Breast epithelium (tissue), 4 donors: ENCODE measurements around the gene IRF5. TPM values are rescaled to one million over a fixed set of nuclear protein-coding genes. Genes with fewer than 3 reads are reported as not detected.

Source experiments
- DNase-seq, 2 donors: peaks; one replicate each; pipeline ENCODE4 v3.0.0-alpha.2; 2019; ENCODE audit warnings: low spot score in 2 of 2
- H3K27ac ChIP-seq, 2 donors: fragments of 200-600 bp; sonication (generic) in 1 of 2; one replicate each; pipeline ENCODE4 v1.5.1; 2016 to 2019; ENCODE audit warnings: mild to moderate bottlenecking in 1 of 2
- H3K27me3 ChIP-seq, 2 donors: fragments of 200-600 bp; sonication (generic) in 1 of 2; one replicate each; pipeline versions ENCODE4 v1.5.1 to v1.6.0; 2017 to 2019; ENCODE audit warnings: control low read depth in 1 of 2, mild to moderate bottlenecking in 1 of 2
- H3K36me3 ChIP-seq: fragments of 200-600 bp; one replicate; pipeline ENCODE4 v1.5.1; 2019
- H3K4me1 ChIP-seq, 2 donors: fragments of 200-600 bp; sonication (generic); one replicate each; pipeline ENCODE4 v1.5.1; 2016 to 2019; ENCODE audit warnings: control low read depth in 1 of 2
- H3K4me3 ChIP-seq, 3 donors: fragments of 200-600 bp; sonication (generic); 1 replicate in 2 of 3; 2 replicates in 1 of 3; pipeline ENCODE4 v1.5.1; 2016 to 2019; ENCODE audit warnings: mild to moderate bottlenecking in 3 of 3, moderate library complexity in 2 of 3
- H3K9me3 ChIP-seq, 2 donors: fragments of 200-600 bp; sonication (generic) in 1 of 2; one replicate each; pipeline ENCODE4 v1.5.1; 2016 to 2019; ENCODE audit warnings: control low read depth in 1 of 2
- CTCF ChIP-seq, 3 donors: fragments of 450-650 bp; IDR thresholded peaks; one replicate each; pipeline ENCODE4 v1.5.1; 2016 to 2017; ENCODE audit warnings: antibody characterized with exemption in 3 of 3, mild to moderate bottlenecking in 3 of 3, moderate library complexity in 3 of 3
- POLR2A ChIP-seq: fragments of 450-650 bp; IDR thresholded peaks from one replicate; pipeline ENCODE4 v1.6.1; 2016; ENCODE audit warnings: antibody characterized with exemption, mild to moderate bottlenecking, moderate library complexity
- POLR2AphosphoS5 ChIP-seq, 3 donors: sonication (generic); formaldehyde crosslinking; IDR thresholded peaks; one replicate each; pipeline ENCODE4 v1.6.1; 2017; ENCODE audit warnings: antibody characterized with exemption in 3 of 3
- intact Hi-C: fragments of 100-400 bp; cut with DNase I; formaldehyde crosslinking; loops from one replicate; pipeline ENCODE4 v1.15.1; 2023; ENCODE audit warnings: low total_unique reads
- total RNA-seq, 3 donors: library from RNA; depleted of rRNA; stranded (reverse); fragments of >200 nt; gene quantifications; one replicate each; pipeline ENCODE4 v1.1.0, GENCODE V29; 2016

The IRF5 gene
- total RNA-seq, 3 donors from 2014 or later = 4.6 to 19.4 (median 11.1) TPM

- no peak for TF ChIP-seq POLR2AphosphoS5 (IDR thresholded peaks at IDR 0.05)
- TF ChIP-seq CTCF (IDR thresholded peaks at IDR 0.05) = no peak
- TF ChIP-seq POLR2A = no peak
- no peaks in the 10 kb centered on the region for H3K4me1 ChIP-seq
- intact Hi-C loops = no loop called here
- H3K36me3 ChIP-seq = no peaks in the 10 kb centered on the region
- DNase-seq = peak in 1 of 2 donors; percentile 35
- no peaks in the 10 kb centered on the region for H3K9me3 ChIP-seq
- H3K27me3 ChIP-seq = no peaks in the 10 kb centered on the region
- H3K27ac ChIP-seq = no peak overlapping the region
- no peak overlapping the region for H3K4me3 ChIP-seq
Observed at GRCh38 chr7:128933180-128933891, 4.4 kb upstream of the IRF5 start.

- Histone ChIP-seq H3K4me1 (no peaks in the 10 kb centered on the region), H3K4me3 (no peak overlapping the region), H3K27me3 (no peaks in the 10 kb centered on the region), H3K9me3 (no peaks in the 10 kb centered on the region), H3K36me3 (no peaks in the 10 kb centered on the region), H3K27ac (no peak overlapping the region)
- intact Hi-C loops = no loop called here
- no peak for DNase-seq
- no peak for TF ChIP-seq POLR2A
- no peak for TF ChIP-seq CTCF (IDR thresholded peaks at IDR 0.05)
- no peak for TF ChIP-seq POLR2AphosphoS5 (IDR thresholded peaks at IDR 0.05)
Observed at GRCh38 chr7:128934361-128935341, 3.1 kb upstream of the IRF5 start.

GRCh38 chr7:128935342-128935730 lies 2.4 kb upstream of the IRF5 start:
- no peak overlapping the region for H3K4me3 ChIP-seq
- H3K27me3 ChIP-seq = no peaks in the 10 kb centered on the region
- H3K27ac ChIP-seq = no peak overlapping the region
- H3K9me3 ChIP-seq = no peaks in the 10 kb centered on the region
- no peak for DNase-seq
- TF ChIP-seq CTCF (IDR thresholded peaks at IDR 0.05) = no peak
- no peak for TF ChIP-seq POLR2AphosphoS5 (IDR thresholded peaks at IDR 0.05)
- TF ChIP-seq POLR2A = no peak
- no peaks in the 10 kb centered on the region for H3K4me1 ChIP-seq
- H3K36me3 ChIP-seq = no peaks in the 10 kb centered on the region
- intact Hi-C loops = no loop called here

GRCh38 chr7:128936798-128937197 lies 929 bp upstream of the IRF5 start:
- no peak overlapping the region for H3K4me3 ChIP-seq
- H3K4me1 ChIP-seq = no peaks in the 10 kb centered on the region
- no peaks in the 10 kb centered on the region for H3K9me3 ChIP-seq
- no peaks in the 10 kb centered on the region for H3K27me3 ChIP-seq
- H3K36me3 ChIP-seq = no peaks in the 10 kb centered on the region
- H3K27ac ChIP-seq = no peak overlapping the region
- intact Hi-C loops = no loop called here
- TF ChIP-seq POLR2AphosphoS5 (IDR thresholded peaks at IDR 0.05) = no peak
- TF ChIP-seq POLR2A = no peak
- TF ChIP-seq CTCF (IDR thresholded peaks at IDR 0.05) = no peak
- no peak for DNase-seq

- intact Hi-C loops = no loop called here
- Histone ChIP-seq H3K9me3 (no peaks in the 10 kb centered on the region), H3K36me3 (no peaks in the 10 kb centered on the region), H3K27me3 (no peaks in the 10 kb centered on the region), H3K27ac (no peak overlapping the region), H3K4me1 (no peaks in the 10 kb centered on the region), H3K4me3 (peak overlapping the region; percentile 51 to 75 (median 63))
- TF ChIP-seq POLR2AphosphoS5 (IDR thresholded peaks at IDR 0.05) (no peak), POLR2A (no peak), CTCF (IDR thresholded peaks at IDR 0.05) (no peak)
- no peak for DNase-seq
Observed at GRCh38 chr7:128937271-128937646, 468 bp upstream of the IRF5 start.
